GM21515 (cell line): ENCODE data around the gene KLHL22.
"Not testable (repeated sequence)": the region's sequence is repeated elsewhere in the genome, so short reads cannot be mapped to it uniquely, and the experiment has no call there.

Experiments
- ATAC-seq: cut with Tn5 transposase; IDR thresholded peaks from one replicate; pipeline ENCODE4 v1.9.1; 2021; ENCODE audit not compliant: unreplicated experiment

Gene KLHL22

GRCh38 chr22:20470525-20470924 lies 25.1 kb downstream of the KLHL22 start:
- not testable (repeated sequence) for ATAC-seq

- ATAC-seq: no peak
These were observed 26.3 kb downstream of the KLHL22 start for GRCh38 chr22:20469110-20469868.

- no peak for ATAC-seq
These were observed 28.8 kb downstream of the KLHL22 start for GRCh38 chr22:20466659-20467379.

GRCh38 chr22:20465759-20466077 lies 29.9 kb downstream of the KLHL22 start:
- ATAC-seq: no peak

- ATAC-seq: no peak
These were observed 30.5 kb downstream of the KLHL22 start for GRCh38 chr22:20464912-20465758.

- no peak for ATAC-seq
These were observed 31.4 kb downstream of the KLHL22 start for GRCh38 chr22:20464096-20464614.

- no peak for ATAC-seq
These were observed 32.1 kb downstream of the KLHL22 start for GRCh38 chr22:20463324-20464095.

- no peak for ATAC-seq
These were observed 35.7 kb downstream of the KLHL22 start for GRCh38 chr22:20459862-20460261.

GRCh38 chr22:20459152-20459542 lies 36.4 kb downstream of the KLHL22 start:
- ATAC-seq: no peak

GRCh38 chr22:20458530-20459151 lies 37.0 kb downstream of the KLHL22 start:
- no peak for ATAC-seq

- no peak for ATAC-seq
These were observed 37.9 kb downstream of the KLHL22 start for GRCh38 chr22:20457506-20458240.

GRCh38 chr22:20456722-20457076 lies 38.9 kb downstream of the KLHL22 start:
- no peak for ATAC-seq

- ATAC-seq: peak; percentile 81
These were observed 39.4 kb downstream of the KLHL22 start for GRCh38 chr22:20456064-20456721.

- no peak for ATAC-seq
These were observed 39.9 kb downstream of the KLHL22 start for GRCh38 chr22:20455709-20456063.

- ATAC-seq: no peak
These were observed 42.4 kb downstream of the KLHL22 start for GRCh38 chr22:20453222-20453621.

GRCh38 chr22:20451920-20452319 lies 43.7 kb downstream of the KLHL22 start:
- ATAC-seq: no peak

- ATAC-seq: not testable (repeated sequence)
These were observed 44.3 kb downstream of the KLHL22 start for GRCh38 chr22:20451129-20451778.

GRCh38 chr22:20450551-20450906 lies 45.1 kb downstream of the KLHL22 start:
- ATAC-seq: no peak
